RWPE1 (cell line): ENCODE data around the gene KIAA1549.

ENCODE experiments used
- CTCF ChIA-PET: fragments of 350-600 bp; sonication (Branson Sonifier 250); formaldehyde crosslinking; extraction: SDS; loops from one replicate; lab custom pipeline; 2021; lab: Yijun Ruan, JAX
- POLR2A ChIA-PET: fragments of 400-600 bp; formaldehyde crosslinking; extraction: SDS; loops from one replicate; lab custom pipeline; 2020; ENCODE audit warnings: antibody characterized with exemption; ENCODE audit not compliant: low non-redundant PET; lab: Yijun Ruan, JAX
- DNase-seq: peaks from one replicate; pipeline ENCODE4 v3.0.0; 2012; ENCODE audit warnings: low spot score
- H3K27ac ChIP-seq: fragments of 450-650 bp; 2 replicates; pipeline ENCODE4 v1.5.1; 2017
- TF ChIP-seq, protein P1 (sequence below): fragments of 450-650 bp; conservative IDR thresholded peaks from 2 replicates; pipeline ENCODE4 v1.5.1; 2017; ENCODE audit warnings: low read depth, mild to moderate bottlenecking

Gene KIAA1549

DNA sequence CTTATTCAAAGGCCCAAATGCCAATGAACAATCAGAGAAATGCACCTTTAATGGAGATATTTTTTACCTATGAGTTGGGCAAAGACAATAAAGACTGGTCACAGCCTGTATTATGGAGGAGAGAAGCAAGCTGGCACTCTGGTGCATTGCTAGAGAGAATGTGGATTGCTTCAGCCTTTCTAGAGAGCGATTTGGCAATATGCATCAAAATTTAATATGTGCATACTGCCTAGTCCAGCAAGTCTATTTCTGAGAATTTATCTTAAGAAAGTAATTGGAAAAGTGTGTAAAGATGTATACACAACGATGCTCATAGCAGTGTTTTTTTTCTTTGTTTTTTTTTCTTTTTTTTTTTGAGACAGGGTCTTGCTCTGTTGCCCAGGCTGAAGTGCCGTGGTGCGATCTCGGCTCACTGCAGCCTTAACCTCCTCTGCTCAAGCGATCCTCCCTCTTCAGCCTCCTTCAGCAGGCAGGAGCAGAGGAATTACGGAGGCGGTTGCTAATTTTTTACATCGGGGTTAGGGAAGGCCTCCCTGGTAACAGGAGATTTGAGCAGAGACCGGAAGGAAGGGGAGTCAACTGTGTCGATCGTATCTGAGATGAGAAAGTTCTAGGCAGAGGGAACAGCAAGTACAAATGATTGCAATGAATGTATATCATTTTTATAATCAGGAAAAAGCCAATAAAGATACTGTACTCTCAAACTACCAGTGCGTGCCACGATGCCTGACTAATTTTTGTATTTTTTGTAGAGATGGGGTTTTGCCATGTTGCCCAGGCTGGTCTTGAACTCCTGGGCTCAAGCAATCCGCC is 16.4 kb downstream of the KIAA1549 start:
- CTCF ChIA-PET, result no interaction called here

GRCh38 chr7:138963675-138964074 is 17.5 kb downstream of the KIAA1549 start:
- H3K27ac ChIP-seq, result no peak overlapping the region
- TF ChIP-seq, protein P1, sequence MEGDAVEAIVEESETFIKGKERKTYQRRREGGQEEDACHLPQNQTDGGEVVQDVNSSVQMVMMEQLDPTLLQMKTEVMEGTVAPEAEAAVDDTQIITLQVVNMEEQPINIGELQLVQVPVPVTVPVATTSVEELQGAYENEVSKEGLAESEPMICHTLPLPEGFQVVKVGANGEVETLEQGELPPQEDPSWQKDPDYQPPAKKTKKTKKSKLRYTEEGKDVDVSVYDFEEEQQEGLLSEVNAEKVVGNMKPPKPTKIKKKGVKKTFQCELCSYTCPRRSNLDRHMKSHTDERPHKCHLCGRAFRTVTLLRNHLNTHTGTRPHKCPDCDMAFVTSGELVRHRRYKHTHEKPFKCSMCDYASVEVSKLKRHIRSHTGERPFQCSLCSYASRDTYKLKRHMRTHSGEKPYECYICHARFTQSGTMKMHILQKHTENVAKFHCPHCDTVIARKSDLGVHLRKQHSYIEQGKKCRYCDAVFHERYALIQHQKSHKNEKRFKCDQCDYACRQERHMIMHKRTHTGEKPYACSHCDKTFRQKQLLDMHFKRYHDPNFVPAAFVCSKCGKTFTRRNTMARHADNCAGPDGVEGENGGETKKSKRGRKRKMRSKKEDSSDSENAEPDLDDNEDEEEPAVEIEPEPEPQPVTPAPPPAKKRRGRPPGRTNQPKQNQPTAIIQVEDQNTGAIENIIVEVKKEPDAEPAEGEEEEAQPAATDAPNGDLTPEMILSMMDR, result no peak
- ChIA-PET CTCF (no interaction called here), POLR2A (no interaction called here)
- no peak for DNase-seq

More for the DNA sequence above, 16.4 kb downstream of the KIAA1549 start:
- H3K27ac ChIP-seq, result no peak overlapping the region
- TF ChIP-seq, protein P1, result no peak
- POLR2A ChIA-PET, result no interaction called here
- DNase-seq, result no peak

GRCh38 chr7:138962561-138963270 is 18.5 kb downstream of the KIAA1549 start:
- no peak for DNase-seq
- POLR2A ChIA-PET, result no interaction called here
- H3K27ac ChIP-seq, result no peak overlapping the region
- TF ChIP-seq, protein P1, result no peak
- CTCF ChIA-PET, result no interaction called here

GRCh38 chr7:138961159-138961558 is 20.0 kb downstream of the KIAA1549 start:
- DNase-seq, result no peak
- TF ChIP-seq, protein P1, result no peak
- ChIA-PET CTCF (no interaction called here), POLR2A (no interaction called here)
- no peak overlapping the region for H3K27ac ChIP-seq

GRCh38 chr7:138958391-138958956 is 22.7 kb downstream of the KIAA1549 start:
- CTCF ChIA-PET, result no interaction called here
- peak; percentile 54 for DNase-seq
- H3K27ac ChIP-seq, result no peak overlapping the region
- TF ChIP-seq, protein P1, result no peak
- POLR2A ChIA-PET, result no interaction called here

DNA sequence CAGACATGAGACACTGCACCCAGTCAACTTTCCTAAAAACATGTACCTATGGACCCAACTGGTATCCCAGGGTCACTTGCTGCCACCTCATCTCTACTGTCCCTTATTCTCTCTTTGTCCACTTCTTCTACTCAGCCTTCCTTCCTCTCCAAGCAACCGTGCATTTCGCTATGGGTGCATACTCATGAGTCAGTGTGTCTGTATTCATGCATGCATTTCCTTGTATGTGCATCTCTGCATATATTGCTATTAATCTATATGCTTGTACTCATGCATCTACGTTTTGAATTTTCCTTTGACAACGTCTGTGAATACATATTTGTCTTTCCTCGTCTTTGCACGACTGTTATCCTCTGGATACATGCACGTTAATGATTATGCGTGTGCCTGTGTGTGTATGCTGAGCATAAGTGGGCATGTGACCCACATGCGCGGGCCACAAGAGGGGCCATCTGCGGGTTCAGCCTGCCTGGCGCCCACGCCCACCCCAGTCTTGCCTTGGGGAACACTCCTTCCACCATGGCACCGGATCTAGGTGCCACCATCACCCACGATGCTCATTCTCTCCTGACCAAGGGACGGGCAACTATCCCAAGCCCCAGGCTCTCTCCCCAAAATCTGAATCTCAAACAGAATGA is 23.3 kb downstream of the KIAA1549 start:
- TF ChIP-seq, protein P1, result no peak
- no peak overlapping the region for H3K27ac ChIP-seq
- CTCF ChIA-PET, result no interaction called here
- POLR2A ChIA-PET, result no interaction called here
- DNase-seq, result no peak
